ENCODE measurements around the gene VWCE. TPM values are rescaled to one million over a fixed set of nuclear protein-coding genes. Genes with fewer than 3 reads are reported as not detected.

Gene VWCE
- total and polyA plus RNA-seq, 9 of the 15 experiments (the other 6 are each of a cell fraction or from before 2014, with no cell fraction given): 0.06 to 1.6 (median 0.63) TPM; not detected in 1

DNA sequence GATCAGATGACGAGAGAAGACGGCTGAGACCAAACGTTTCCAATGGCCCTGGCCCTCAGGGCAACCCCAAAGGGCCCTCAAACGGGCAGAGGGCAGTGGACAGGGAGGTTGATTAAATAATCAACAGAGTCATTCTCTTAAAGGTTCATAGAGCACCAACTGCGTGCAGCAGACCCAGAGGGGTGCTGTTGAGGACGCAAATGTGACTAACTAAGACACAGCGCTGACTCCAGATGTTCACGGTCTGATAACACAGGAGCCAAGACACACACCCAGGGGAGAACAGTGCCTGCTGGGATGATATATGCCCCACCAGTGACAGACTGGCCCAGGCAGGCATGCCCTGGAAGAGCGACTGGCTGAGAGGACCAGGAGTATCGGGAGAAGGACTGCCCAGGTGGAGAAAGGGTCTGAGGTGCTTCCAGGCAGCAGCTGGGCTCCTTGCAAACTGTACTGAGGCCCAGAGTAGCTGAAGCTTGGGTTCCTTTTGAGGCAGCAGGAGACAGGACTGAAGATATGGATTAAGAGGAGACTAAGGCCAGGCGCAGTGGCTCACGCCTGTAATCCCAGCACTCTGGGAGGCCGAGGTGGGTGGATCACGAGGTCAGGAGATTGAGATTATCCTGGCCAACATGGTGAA is 7.7 kb downstream of the VWCE start (continued):
- peak; percentile 83 for TF ChIP-seq BHLHE40 (IDR thresholded peaks at IDR 0.05; ENCODE audit: low read length)
- peak; percentile 83 for TF ChIP-seq FOXM1 (IDR thresholded peaks at IDR 0.05; ENCODE audit: low read depth)
- no peak for TF ChIP-seq FOXM1 (CRISPR knock-in tag; IDR thresholded peaks at IDR 0.05; ENCODE audit: low read depth)
- TF ChIP-seq, protein P1, sequence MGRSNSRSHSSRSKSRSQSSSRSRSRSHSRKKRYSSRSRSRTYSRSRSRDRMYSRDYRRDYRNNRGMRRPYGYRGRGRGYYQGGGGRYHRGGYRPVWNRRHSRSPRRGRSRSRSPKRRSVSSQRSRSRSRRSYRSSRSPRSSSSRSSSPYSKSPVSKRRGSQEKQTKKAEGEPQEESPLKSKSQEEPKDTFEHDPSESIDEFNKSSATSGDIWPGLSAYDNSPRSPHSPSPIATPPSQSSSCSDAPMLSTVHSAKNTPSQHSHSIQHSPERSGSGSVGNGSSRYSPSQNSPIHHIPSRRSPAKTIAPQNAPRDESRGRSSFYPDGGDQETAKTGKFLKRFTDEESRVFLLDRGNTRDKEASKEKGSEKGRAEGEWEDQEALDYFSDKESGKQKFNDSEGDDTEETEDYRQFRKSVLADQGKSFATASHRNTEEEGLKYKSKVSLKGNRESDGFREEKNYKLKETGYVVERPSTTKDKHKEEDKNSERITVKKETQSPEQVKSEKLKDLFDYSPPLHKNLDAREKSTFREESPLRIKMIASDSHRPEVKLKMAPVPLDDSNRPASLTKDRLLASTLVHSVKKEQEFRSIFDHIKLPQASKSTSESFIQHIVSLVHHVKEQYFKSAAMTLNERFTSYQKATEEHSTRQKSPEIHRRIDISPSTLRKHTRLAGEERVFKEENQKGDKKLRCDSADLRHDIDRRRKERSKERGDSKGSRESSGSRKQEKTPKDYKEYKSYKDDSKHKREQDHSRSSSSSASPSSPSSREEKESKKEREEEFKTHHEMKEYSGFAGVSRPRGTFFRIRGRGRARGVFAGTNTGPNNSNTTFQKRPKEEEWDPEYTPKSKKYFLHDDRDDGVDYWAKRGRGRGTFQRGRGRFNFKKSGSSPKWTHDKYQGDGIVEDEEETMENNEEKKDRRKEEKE (IDR thresholded peaks at IDR 0.05; ENCODE audit: borderline replicate concordance in 1 of 2, control insufficient read depth in 1 of 2, low read depth in 2 of 2, low read length in 1 of 2): 0 out of 4 replicates have a peak, but pooled peaks of 1 of the 2 experiments have one; percentile 50
- TF ChIP-seq CEBPZ (IDR thresholded peaks at IDR 0.05; ENCODE audit: borderline replicate concordance, low read depth, low read length): no peak
- TF ChIP-seq, protein P2, sequence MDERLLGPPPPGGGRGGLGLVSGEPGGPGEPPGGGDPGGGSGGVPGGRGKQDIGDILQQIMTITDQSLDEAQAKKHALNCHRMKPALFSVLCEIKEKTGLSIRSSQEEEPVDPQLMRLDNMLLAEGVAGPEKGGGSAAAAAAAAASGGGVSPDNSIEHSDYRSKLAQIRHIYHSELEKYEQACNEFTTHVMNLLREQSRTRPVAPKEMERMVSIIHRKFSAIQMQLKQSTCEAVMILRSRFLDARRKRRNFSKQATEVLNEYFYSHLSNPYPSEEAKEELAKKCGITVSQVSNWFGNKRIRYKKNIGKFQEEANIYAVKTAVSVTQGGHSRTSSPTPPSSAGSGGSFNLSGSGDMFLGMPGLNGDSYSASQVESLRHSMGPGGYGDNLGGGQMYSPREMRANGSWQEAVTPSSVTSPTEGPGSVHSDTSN (CRISPR knock-in tag; IDR thresholded peaks at IDR 0.05; ENCODE audit: low read depth): peak; percentile 51
- TF ChIP-seq, protein P2 (tag; conservative IDR thresholded peaks at IDR 0.05; ENCODE audit: low read depth): peak; percentile 93
- no peak for TF ChIP-seq DDX20 (tag; IDR thresholded peaks at IDR 0.05; ENCODE audit: low read depth)
- peak; percentile 23 for TF ChIP-seq KDM5B (IDR thresholded peaks at IDR 0.05; ENCODE audit: insufficient replicate concordance, low read depth, low read length)
- no peak for TF ChIP-seq GTF2A2 (tag; IDR thresholded peaks at IDR 0.05)
- TF ChIP-seq EP300 (IDR thresholded peaks at IDR 0.05; ENCODE audit: low read length): peak; percentile 96
- TF ChIP-seq DPF2 (IDR thresholded peaks at IDR 0.05): peak; percentile 98
- TF ChIP-seq ZNF23 (CRISPR knock-in tag; IDR thresholded peaks at IDR 0.05): peak; percentile 55; the same call in 1 of the 2 replicates
- TF ChIP-seq, protein P3, sequence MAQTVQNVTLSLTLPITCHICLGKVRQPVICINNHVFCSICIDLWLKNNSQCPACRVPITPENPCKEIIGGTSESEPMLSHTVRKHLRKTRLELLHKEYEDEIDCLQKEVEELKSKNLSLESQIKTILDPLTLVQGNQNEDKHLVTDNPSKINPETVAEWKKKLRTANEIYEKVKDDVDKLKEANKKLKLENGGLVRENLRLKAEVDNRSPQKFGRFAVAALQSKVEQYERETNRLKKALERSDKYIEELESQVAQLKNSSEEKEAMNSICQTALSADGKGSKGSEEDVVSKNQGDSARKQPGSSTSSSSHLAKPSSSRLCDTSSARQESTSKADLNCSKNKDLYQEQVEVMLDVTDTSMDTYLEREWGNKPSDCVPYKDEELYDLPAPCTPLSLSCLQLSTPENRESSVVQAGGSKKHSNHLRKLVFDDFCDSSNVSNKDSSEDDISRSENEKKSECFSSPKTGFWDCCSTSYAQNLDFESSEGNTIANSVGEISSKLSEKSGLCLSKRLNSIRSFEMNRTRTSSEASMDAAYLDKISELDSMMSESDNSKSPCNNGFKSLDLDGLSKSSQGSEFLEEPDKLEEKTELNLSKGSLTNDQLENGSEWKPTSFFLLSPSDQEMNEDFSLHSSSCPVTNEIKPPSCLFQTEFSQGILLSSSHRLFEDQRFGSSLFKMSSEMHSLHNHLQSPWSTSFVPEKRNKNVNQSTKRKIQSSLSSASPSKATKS (CRISPR knock-in tag; IDR thresholded peaks at IDR 0.05): no peak
